Fibroblast of peridontal ligament (primary cell): ENCODE results near the gene BMPR2.
"Not testable (repeated sequence)": the region's sequence is repeated elsewhere in the genome, so short reads cannot be mapped to it uniquely, and the experiment has no call there.

Source experiments
- DNase-seq: peaks from one replicate; pipeline ENCODE4 v3.0.0-alpha.2; 2010; ENCODE audit errors: extremely low read depth

The BMPR2 gene

GRCh38 chr2:202382684-202383083 is 6.6 kb downstream of the BMPR2 start:
- DNase-seq, result no peak

- not testable (repeated sequence) for DNase-seq
Measured at GRCh38 chr2:202386495-202386894, 10.4 kb downstream of the BMPR2 start.

DNA sequence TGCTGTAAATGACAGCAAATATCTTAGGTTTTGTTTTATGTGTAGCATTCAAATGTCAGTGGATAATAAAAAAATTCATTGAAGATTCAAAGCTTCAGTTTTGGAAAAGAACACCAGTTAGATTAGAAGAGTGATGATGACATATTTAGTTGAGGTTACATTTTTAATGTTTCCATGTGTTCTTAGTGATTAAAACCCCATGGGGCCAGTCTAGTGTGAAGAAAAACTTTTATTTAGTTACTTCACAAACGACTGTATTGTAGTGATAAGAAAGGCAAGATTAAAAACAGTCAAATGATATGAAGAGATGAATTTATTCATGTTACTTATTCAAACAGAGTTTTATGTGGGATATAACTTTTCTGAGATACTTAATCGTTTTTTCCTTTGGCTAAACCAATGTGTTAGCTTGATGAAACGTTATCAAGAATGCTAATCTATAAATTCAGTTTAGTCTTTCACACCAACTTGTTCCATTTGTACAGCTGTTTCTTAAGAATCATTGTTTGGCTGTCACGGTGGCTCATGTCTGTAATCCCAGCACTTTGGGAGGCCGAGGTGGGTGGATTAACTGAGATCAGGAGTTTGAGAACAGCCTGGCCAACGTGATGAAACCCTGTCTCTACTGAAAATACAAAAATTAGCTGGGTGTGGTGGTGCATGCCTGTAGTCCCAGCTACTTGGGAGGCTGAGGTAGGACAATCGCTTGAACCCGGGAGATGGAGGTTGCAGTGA is 11.6 kb downstream of the BMPR2 start:
- peak; percentile 69 for DNase-seq

DNA sequence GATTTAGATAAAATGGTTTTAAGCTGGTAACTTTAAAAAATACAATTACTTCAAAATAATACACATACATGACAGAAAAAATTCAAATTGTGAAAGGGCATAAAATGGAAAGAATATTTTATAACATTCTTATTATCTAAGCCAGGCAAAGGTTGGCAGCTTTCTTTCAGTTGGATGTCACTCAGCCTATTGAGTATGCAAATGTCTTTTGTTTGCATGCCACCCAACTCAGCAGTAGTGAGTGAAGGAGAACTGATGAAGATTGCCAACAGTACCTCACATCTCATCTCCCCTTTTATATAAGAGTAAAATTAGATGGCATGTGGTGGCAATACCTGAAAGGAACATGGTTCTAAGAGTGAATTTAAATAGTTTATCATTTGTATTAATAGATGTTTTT is 24.8 kb downstream of the BMPR2 start:
- DNase-seq, result no peak

GRCh38 chr2:202405798-202406197 is 29.7 kb downstream of the BMPR2 start:
- DNase-seq, result no peak

GRCh38 chr2:202406445-202406978 is 30.4 kb downstream of the BMPR2 start:
- peak; percentile 40 for DNase-seq

DNA sequence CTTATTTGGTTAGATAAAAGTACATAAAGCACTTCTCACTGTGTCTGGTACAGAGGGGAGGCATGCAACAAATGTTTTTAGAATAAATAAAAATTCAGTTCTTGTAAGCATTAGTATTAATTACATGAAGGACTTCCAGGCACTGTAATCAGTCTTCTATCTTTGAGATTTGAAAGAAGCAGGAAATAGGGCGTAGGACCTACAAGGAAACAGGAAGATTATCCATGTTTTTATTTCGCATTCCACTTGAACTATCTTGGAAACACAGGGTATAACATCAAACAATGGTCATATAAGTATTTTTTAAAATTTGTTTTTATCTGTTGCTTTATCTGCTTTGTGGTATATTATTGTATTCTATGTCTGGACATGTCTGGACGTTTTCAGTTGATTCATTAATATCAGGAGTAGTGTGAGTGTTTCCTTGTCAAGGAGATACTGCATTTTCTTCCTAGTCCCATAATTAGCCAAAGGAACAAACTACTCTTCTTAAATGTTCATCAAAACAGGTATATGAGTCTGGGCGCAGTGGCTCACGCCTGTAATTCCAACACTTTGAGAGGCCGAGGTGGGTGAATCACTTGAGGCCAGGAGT is 32.5 kb downstream of the BMPR2 start:
- no peak for DNase-seq

DNA sequence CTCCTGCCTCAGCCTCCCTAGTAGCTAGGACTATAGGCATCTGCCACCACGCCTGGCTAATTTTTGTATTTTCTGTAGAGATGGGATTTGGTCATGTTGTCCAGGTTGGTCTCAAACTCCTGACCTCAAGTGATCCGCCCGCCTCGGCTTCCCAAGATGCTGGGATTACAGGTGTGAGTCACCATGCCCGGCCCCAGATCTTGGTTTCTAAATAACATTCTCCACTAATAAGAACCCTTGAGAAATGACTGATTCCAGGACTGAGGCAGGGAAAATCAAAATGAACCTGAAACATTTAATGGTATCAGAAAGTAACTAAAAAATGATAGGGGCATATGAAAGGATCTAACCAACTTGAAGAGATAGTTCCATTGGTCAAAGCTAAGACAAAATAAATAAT is 34.0 kb downstream of the BMPR2 start:
- no peak for DNase-seq

- DNase-seq, result no peak
Measured at GRCh38 chr2:202411097-202411496, 35.0 kb downstream of the BMPR2 start.

DNA sequence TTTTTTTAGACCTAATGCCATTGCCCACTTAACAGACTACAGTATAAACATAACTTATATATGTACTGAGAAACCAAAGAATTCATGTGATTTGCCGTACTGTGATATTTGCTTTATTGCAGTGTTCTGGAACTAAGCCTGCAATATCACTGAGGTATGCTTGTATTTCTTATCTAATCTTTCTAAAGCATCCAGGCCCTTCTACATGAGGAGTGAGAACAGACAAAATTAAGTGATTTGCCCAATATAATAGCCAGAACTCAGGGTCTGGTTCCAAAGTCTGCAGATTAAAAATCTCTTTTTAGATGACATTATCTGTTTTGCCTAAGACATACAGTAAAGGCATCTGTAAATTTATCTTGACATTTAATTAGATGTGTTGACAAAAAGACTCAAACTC is 41.9 kb downstream of the BMPR2 start:
- no peak for DNase-seq

DNA sequence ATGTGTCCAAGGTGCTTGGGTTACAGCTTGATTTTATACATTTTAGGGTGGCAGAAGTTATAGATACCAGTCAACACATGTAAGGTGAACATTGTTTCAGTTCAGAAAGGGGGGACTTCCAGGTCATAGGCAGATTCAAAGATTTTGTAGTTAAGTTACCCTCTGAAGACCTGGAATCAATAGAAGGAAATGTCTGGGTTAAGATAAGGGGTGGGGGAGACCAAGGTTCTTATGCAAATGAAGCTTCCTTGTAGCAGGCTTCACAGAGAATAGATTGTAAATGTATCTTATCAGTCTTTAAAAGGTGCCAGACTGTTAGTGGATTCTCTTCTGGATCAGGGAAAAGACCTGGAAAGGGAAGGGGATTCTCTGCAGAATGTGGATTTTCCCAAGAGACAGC is 42.4 kb downstream of the BMPR2 start:
- DNase-seq, result no peak

DNA sequence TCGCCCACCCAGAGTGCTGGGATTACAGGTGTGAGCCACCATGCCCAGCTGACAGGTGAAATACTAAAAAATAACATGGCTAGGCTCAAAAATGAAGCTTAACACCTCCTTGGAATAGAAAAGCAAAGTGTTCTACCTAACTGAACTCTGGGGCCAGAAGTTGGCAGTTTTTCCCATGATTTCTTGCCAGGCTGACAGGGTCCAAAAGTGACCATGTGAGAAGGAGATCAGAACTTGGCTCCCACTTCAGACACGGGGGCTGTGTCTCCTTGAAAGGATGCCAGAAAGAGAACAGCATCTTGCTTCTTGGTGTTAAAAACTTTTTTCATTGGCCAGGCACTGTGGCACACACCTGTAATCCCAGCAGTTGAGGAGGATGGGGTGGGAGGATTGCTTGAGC is 47.0 kb downstream of the BMPR2 start:
- no peak for DNase-seq

DNA sequence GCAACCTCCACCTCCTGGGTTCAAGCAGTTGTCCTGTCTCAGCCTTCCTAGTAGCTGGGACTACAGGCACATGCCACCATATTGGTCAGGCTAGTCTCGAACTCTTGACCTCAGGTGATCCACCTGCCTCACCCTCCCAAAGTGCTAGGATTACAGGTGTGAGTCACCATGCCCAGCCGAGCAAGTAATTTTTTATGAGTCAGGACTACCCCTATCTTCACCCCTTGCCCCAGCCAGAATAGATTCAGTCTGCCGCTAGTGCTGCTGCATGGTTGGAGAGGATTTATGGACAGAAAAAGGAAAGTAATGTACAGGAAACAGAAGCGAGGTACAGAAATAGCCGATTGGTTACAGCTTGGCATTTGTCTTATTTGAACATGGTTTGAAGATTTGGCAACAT is 48.9 kb downstream of the BMPR2 start:
- no peak for DNase-seq

- DNase-seq, result no peak
Measured at GRCh38 chr2:202426751-202427150, 50.6 kb downstream of the BMPR2 start.

- DNase-seq, result peak; percentile 69
Measured at GRCh38 chr2:202429164-202429980, 53.2 kb downstream of the BMPR2 start.

- no peak for DNase-seq
Measured at GRCh38 chr2:202432776-202433175, 56.6 kb downstream of the BMPR2 start.

- no peak for DNase-seq
Measured at GRCh38 chr2:202434472-202434871, 58.3 kb downstream of the BMPR2 start.

- DNase-seq, result peak; percentile 63
Measured at GRCh38 chr2:202436626-202437025, 60.5 kb downstream of the BMPR2 start.

GRCh38 chr2:202440117-202440516 is 64.0 kb downstream of the BMPR2 start:
- not testable (repeated sequence) for DNase-seq

GRCh38 chr2:202442882-202443281 is 66.8 kb downstream of the BMPR2 start:
- DNase-seq, result no peak

- no peak for DNase-seq
Measured at GRCh38 chr2:202444000-202444399, 67.9 kb downstream of the BMPR2 start.

- DNase-seq, result no peak
Measured at GRCh38 chr2:202449344-202449743, 73.2 kb downstream of the BMPR2 start.

GRCh38 chr2:202450785-202451184 is 74.7 kb downstream of the BMPR2 start:
- DNase-seq, result peak; percentile 27
